KMS-11 (cell line): ENCODE results near the gene C1QTNF9.

ENCODE experiments used
- H2AFZ ChIP-seq: fragments of 200-600 bp; sonication (generic); 2 replicates; pipeline ENCODE4 v1.6.1; 2016; ENCODE audit warnings: antibody characterized with exemption, mixed run types, low read depth
- H3K27ac ChIP-seq: fragments of 200-600 bp; sonication (generic); 2 replicates; pipeline ENCODE4 v1.6.1; 2016; ENCODE audit warnings: mild to moderate bottlenecking, mixed run types
- H3K27me3 ChIP-seq: fragments of 200-600 bp; sonication (generic); 2 replicates; pipeline ENCODE4 v1.6.1; 2017; ENCODE audit warnings: mild to moderate bottlenecking, low read depth, mixed run types, moderate library complexity; ENCODE audit not compliant: insufficient read depth
- H3K36me3 ChIP-seq: fragments of 200-600 bp; sonication (generic); 2 replicates; pipeline ENCODE4 v1.6.1; 2017; ENCODE audit warnings: mild to moderate bottlenecking, mixed run types; ENCODE audit not compliant: insufficient read depth
- H3K4me1 ChIP-seq: fragments of 200-600 bp; sonication (generic); 2 replicates; pipeline ENCODE4 v1.6.1; 2016; ENCODE audit warnings: mild to moderate bottlenecking, low read depth, mixed run types; ENCODE audit not compliant: poor library complexity, severe bottlenecking
- H3K4me2 ChIP-seq: fragments of 200-600 bp; sonication (generic); 2 replicates; pipeline ENCODE4 v1.7.0; 2016; ENCODE audit warnings: mild to moderate bottlenecking, mixed run types
- H3K4me3 ChIP-seq: fragments of 200-600 bp; sonication (generic); IDR thresholded peaks from 2 replicates; pipeline ENCODE4 v1.6.1; 2017; ENCODE audit warnings: low read depth, low read length, mixed read lengths; ENCODE audit not compliant: insufficient read depth
- H3K79me2 ChIP-seq: fragments of 200-600 bp; sonication (generic); 2 replicates; pipeline ENCODE4 v1.6.1; 2016; ENCODE audit warnings: low read depth, mixed run types; ENCODE audit not compliant: insufficient read depth
- H3K9ac ChIP-seq: fragments of 200-600 bp; sonication (generic); 2 replicates; pipeline ENCODE4 v1.6.1; 2016; ENCODE audit warnings: mild to moderate bottlenecking, mixed run types
- H4K20me1 ChIP-seq: fragments of 200-600 bp; sonication (generic); 2 replicates; pipeline ENCODE4 v1.6.1; 2016; ENCODE audit warnings: mild to moderate bottlenecking, mixed run types; ENCODE audit not compliant: insufficient read depth
- CTCF ChIP-seq: fragments of 200-600 bp; sonication (generic); conservative IDR thresholded peaks from 2 replicates; pipeline ENCODE4 v1.6.1; 2017; ENCODE audit warnings: low read depth, mild to moderate bottlenecking, antibody characterized with exemption, low read length, moderate library complexity, mixed read lengths

The C1QTNF9 gene

GRCh38 chr13:24267274-24267673 lies 42.1 kb upstream of the C1QTNF9 start:
- peaks cover 28% of the 10 kb centered on the region for H3K4me1 ChIP-seq
- no peak overlapping the region for H2AFZ ChIP-seq
- H3K27me3 ChIP-seq, result no peaks in the 10 kb centered on the region
- no peak overlapping the region for H3K9ac ChIP-seq
- no peaks in the 10 kb centered on the region for H4K20me1 ChIP-seq
- no peak for TF ChIP-seq CTCF
- H3K4me3 ChIP-seq, result no peak overlapping the region
- H3K79me2 ChIP-seq, result no peaks in the 10 kb centered on the region
- H3K27ac ChIP-seq, result no peak overlapping the region
- no peaks in the 10 kb centered on the region for H3K36me3 ChIP-seq
- H3K4me2 ChIP-seq, result no peak overlapping the region

- no peak overlapping the region for H3K27ac ChIP-seq
- no peaks in the 10 kb centered on the region for H3K27me3 ChIP-seq
- no peak overlapping the region for H2AFZ ChIP-seq
- no peak overlapping the region for H3K4me3 ChIP-seq
- H3K4me2 ChIP-seq, result no peak overlapping the region
- H3K9ac ChIP-seq, result no peak overlapping the region
- no peaks in the 10 kb centered on the region for H3K79me2 ChIP-seq
- TF ChIP-seq CTCF, result no peak
- peaks cover 28% of the 10 kb centered on the region for H3K4me1 ChIP-seq
- H3K36me3 ChIP-seq, result no peaks in the 10 kb centered on the region
- H4K20me1 ChIP-seq, result no peaks in the 10 kb centered on the region
These were observed 41.6 kb upstream of the C1QTNF9 start for GRCh38 chr13:24267801-24268200.

GRCh38 chr13:24269821-24270220 lies 39.6 kb upstream of the C1QTNF9 start:
- Histone ChIP-seq H3K36me3 (no peaks in the 10 kb centered on the region), H3K79me2 (no peaks in the 10 kb centered on the region), H3K27me3 (no peaks in the 10 kb centered on the region), H4K20me1 (no peaks in the 10 kb centered on the region), H3K27ac (no peak overlapping the region), H3K4me1 (peaks cover 33% of the 10 kb centered on the region), H3K4me2 (peak overlapping the region; percentile 29; the same call in 1 of the 2 replicates), H3K4me3 (no peak overlapping the region), H3K9ac (no peak overlapping the region), H2AFZ (no peak overlapping the region)
- no peak for TF ChIP-seq CTCF

GRCh38 chr13:24270639-24271141 lies 38.7 kb upstream of the C1QTNF9 start:
- H3K4me1 ChIP-seq, result peaks cover 30% of the 10 kb centered on the region
- no peak overlapping the region for H3K4me3 ChIP-seq
- H3K36me3 ChIP-seq, result no peaks in the 10 kb centered on the region
- H2AFZ ChIP-seq, result peak overlapping the region; percentile 8; the same call in 1 of the 2 replicates
- H3K4me2 ChIP-seq, result peak overlapping the region; percentile 29; the same call in 1 of the 2 replicates
- H3K9ac ChIP-seq, result peak overlapping the region; percentile 16; the same call in 1 of the 2 replicates
- H3K27ac ChIP-seq, result peak overlapping the region; percentile 48; the same call in 1 of the 2 replicates
- no peaks in the 10 kb centered on the region for H3K27me3 ChIP-seq
- no peaks in the 10 kb centered on the region for H4K20me1 ChIP-seq
- TF ChIP-seq CTCF, result no peak
- no peaks in the 10 kb centered on the region for H3K79me2 ChIP-seq
